GM21423 (cell line): ENCODE measurements around the gene EID3.
A peak's percentile ranks its signal among the peaks of the same experiment; 100 is the strongest.
"Not testable (repeated sequence)": the region's sequence is repeated elsewhere in the genome, so short reads cannot be mapped to it uniquely, and the experiment has no call there.

Source experiments
- ATAC-seq: cut with Tn5 transposase; IDR thresholded peaks from one replicate; pipeline ENCODE4 v1.9.1; 2021; ENCODE audit warnings: mild to moderate bottlenecking, moderate library complexity; ENCODE audit not compliant: unreplicated experiment

The EID3 gene

GRCh38 chr12:104288635-104289274 lies 14.8 kb upstream of the EID3 start:
- peak; percentile 51 for ATAC-seq

- ATAC-seq, result no peak
These were observed 13.2 kb upstream of the EID3 start for GRCh38 chr12:104290320-104290719.

DNA sequence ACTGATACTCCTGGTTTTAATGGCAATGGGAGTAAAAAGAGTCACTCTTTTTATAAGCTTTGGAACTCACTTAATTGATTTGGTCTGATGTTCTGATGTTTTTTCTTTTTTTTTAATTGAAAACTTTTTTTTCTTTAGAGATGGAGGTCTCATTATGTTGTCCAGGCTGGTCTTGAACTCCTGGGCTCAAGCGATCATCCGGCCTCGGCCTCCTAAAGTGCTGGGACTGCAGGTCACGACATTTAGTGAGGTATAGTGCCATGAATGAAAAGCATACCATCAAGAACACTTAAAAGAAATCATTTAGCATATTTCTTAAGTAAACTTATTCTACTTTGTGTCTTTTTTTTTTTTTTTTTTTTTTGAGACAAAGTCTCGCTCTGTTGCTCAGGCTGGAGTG lies 12.7 kb upstream of the EID3 start:
- no peak for ATAC-seq

- ATAC-seq, result no peak
These were observed 11.5 kb upstream of the EID3 start for GRCh38 chr12:104291867-104292524.

- ATAC-seq, result no peak
These were observed 10.4 kb upstream of the EID3 start for GRCh38 chr12:104292872-104293794.

GRCh38 chr12:104294158-104294859 lies 9.2 kb upstream of the EID3 start:
- ATAC-seq, result not testable (repeated sequence)

DNA sequence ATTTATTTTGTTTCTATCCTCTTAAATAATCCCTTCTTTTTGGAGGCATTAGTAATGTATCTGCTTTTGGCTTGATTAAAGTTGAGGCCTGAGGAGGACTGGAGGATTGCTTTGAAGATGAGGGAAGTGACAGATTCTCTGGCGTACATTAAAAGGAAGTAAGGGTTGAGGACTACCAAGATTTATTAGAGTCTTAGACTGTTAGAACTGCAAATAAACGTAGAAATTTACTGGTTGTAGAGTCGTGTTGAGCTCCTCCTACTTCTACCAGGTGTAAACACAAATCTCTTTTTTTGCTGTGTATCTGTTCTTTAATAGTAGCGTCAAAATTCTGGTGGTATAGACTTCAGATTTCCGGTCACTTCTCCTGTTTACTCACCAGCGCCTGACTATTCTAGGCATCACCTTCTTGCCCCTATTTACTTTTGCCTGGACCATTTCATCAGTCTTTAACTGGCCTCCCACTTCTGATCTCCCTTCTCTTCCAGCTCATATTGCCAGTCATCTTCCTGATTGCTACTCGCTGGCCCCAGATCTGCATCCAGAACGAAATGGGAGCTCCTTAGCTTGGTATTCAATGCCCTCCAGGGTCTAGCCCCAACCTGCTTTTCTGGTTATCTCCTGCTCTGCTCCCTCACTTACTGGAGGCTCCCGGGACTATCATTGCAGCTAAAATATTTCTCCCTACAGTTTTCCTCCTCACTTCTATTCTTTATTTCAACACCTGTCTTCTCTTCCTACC lies 8.4 kb upstream of the EID3 start:
- ATAC-seq, result no peak

DNA sequence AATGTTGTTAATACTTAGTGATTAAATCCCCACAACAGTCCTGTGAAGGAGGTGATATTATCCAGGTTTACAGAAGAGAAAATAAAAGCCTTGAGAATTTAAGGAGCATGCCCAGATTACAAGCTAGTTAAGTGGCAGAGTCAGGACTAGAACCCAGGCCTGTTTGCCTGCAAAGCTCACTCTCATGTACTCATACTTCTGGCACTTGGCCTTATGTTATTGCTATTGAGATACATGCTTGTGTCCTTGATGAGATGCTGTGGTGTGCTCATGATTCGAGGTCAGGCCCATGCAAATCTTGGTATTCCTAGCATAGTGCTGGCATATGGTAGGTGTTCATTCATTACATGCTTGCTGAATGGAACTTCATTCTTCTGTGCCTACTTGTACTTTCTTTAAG lies 7.6 kb upstream of the EID3 start:
- ATAC-seq, result no peak

DNA sequence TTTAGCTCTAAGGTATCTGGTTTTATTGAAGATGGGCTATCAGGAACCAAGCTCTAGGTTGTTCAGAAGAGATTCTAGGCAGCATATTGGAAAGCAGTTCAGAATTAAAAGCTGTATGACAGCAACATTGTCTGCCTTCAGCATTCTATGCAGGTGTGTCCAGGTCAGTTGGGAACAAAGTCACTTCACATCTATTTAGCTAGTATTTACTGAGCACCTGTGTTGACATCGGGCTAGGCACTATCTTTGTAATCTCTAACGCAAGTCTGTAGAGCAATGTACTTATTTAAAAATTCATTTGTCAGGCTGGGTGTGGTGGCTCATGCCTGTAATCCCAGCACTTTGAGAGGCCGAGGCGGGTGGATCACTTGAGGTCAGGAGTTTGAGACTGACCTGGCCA lies 6.8 kb upstream of the EID3 start:
- no peak for ATAC-seq

DNA sequence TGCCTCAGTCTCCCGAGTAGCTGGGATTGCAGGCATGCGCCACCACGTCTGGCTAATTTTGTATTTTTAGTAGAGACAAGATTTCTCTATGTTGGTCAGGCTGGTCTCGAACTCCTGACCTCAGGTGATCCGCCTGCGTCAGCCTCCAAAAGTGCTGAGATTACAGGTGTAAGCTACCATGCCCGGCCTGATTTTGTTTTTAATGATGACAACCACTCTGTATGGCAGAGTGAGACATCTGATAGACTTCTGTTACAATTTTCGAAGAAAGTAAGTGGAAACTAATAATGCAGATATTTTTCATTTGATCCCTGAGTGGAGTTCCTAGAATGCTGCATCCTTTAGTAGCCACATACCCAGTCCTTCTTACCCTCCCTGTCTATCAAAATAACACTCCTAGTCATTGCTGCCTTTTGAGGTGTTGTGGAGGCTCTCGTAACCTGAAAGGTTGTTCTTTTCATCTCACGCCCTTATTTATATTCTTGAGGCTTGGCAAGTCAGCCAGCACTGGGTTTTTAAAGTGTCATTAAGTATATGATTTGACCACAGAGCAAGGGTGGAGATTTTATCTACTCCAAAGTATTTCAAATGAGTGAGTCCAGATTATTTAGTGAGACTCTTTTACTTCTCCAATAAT lies 5.9 kb upstream of the EID3 start:
- ATAC-seq, result no peak

GRCh38 chr12:104299842-104300481 lies 3.6 kb upstream of the EID3 start:
- ATAC-seq, result no peak

DNA sequence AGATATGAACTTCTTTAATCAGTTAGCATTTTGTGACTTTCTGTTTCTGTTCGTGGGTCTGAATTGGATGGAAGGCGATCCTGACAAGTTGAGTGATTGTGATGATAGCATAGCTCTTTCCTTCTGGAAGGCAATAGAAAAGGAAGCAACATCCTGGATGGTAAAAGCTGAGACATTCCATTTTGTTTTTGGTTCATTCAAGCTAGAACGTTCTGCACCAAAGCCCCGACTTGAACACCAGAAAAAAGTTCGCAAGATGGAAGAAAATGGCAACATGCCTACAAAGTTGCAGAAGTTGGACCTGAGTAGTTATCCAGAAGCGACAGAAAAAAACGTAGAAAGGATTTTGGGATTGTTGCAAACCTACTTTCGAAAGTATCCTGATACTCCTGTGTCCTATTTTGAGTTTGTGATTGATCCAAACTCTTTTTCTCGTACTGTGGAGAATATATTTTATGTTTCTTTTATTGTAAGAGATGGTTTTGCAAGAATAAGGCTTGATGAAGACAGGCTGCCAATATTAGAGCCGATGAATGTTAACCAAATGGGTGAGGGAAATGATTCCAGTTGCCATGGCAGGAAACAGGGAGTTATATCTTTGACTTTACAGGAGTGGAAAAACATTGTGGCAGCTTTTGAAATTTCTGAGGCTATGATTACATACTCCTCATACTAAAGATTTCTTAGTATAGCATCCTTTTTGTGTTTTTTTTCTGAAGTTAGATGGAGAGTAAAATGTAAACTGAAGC lies 896 bp downstream of the EID3 start:
- no peak for ATAC-seq

GRCh38 chr12:104305349-104305748 lies 1.8 kb downstream of the EID3 start:
- no peak for ATAC-seq

DNA sequence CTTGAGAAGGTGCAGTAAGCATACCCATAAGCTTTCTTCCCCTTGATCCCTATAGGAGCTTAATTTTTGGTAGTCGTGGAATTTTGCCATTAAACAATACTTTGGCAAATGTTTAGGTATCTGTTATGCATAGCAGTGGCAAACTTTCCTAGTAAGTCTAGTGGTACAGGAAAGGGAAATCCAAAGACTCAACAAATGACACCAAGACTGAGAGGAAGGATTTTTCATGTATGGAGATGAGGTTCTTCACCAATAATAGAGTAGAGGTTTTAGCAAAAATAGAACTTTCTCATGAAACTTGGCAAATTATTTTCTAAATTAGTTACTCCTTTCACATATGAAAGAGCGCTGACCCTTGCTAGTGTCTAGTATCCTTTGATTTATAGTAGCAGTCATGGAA lies 2.8 kb downstream of the EID3 start:
- no peak for ATAC-seq

DNA sequence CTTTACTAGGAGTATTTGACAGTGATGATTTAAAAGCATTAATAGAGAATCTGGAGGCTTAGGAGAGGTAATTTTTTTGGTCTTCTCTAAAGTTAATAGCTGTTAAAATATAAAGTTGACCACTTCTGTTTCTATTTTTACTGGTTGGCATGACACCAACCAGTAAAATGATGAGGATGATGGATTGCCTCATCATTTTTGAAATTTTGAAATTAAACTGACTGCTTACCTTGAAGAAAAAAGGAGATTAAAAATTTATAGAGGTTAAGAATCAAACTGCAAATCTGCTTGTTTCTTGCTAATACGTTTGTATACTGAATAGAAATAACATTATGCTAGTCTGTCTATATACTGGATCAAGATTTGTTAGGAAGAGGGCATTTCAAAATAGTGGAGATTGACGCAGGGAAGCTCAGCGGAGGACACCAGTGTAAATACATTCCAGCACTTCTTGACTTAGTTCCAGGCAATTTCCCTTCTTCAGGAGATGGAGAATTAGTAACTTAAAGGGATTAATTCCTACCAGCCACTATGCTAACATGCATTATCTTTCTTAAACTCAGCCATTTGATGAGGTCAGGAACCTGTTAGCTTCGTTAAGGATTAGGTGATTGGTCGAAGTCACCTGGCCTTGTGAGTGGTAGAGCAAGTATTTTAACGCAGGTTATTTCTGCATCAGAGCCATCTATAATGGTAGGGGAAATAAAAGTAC lies 3.6 kb downstream of the EID3 start:
- no peak for ATAC-seq

GRCh38 chr12:104307655-104308000 lies 4.1 kb downstream of the EID3 start:
- no peak for ATAC-seq

DNA sequence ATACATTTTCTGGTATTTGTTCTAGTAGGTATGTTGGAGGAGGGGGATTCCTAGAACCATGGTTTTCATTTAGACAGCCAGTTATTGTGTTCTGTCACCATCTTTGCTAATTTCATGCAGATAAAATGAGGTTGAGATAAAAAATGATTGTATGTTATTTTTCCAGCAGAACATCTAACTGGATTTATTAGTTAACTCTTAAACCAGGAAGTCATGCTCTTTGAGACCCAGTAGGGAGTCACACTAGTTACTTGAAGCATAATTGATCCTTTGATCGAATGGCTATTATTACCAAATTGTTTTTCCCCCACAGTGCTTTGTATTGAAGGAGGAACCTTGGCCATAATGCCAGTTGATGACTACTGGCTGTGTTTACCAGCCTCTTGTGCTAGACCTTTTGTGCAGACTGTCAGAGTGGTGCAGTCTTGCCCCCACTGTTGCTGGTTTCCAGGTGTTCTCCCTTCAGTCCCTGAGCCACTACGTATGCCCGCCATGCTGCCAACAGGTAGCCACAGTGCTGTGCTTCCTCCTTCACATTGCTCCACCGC lies 6.0 kb downstream of the EID3 start:
- no peak for ATAC-seq
